ENCODE results near the gene RNU1-3. TPM values are rescaled to one million over a fixed set of nuclear protein-coding genes. Genes with fewer than 3 reads are reported as not detected.
"Not testable (repeated sequence)": the region's sequence is repeated elsewhere in the genome, so short reads cannot be mapped to it uniquely, and the experiment has no call there.

The RNU1-3 gene
- total RNA-seq, result 1,000 to 10,000 TPM in 1 of 2 experiments, 100 to 1,000 TPM in 1; 820 to 1,043 TPM

DNA sequence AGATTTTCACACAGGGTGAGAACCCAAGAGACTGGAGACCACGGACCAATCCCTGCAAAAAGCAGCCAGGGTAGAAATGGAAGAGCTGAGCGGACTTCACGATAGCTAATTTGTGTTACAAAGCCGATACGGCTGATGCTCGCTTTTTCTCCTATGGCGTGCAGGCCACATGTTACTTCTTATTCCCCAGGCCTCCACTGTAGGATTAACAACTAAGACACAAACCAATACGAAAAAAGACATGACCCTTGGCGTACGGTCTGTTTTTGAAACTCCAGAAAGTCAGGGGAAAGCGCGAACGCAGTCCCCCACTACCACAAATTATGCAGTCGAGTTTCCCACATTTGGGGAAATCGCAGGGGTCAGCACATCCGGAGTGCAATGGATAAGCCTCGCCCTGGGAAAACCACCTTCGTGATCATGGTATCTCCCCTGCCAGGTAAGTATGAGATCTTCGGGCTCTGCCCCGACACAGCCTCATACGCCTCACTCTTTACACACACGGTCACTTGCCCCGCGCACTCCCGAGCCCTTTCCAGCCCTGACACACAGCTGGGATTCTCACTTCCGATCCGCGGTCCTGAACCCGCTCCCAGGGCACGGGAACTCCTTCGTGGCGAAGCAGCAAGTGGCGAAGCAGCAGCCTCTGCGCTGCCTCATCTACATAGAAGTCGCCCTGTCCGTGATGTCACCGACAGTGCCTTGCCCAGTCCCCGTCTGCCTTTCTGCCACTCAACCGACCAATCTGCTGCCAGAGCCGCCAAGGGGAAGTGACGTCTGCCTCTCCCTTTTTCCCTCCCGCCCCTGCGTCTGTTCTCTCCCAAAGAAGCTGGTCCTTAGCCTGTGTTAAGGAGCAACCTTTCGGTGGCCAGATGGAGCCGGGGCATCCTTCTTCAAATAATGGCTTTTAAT lies at the start of gene RNU1-3:
TSS of gene RNU1-3 (minus strand) at position 447 of the 912 bp plus-strand sequence.
- H3K9me3 Mint-ChIP-seq; intact Hi-C loops (cut with micrococcal nuclease): not testable (repeated sequence)

DNA sequence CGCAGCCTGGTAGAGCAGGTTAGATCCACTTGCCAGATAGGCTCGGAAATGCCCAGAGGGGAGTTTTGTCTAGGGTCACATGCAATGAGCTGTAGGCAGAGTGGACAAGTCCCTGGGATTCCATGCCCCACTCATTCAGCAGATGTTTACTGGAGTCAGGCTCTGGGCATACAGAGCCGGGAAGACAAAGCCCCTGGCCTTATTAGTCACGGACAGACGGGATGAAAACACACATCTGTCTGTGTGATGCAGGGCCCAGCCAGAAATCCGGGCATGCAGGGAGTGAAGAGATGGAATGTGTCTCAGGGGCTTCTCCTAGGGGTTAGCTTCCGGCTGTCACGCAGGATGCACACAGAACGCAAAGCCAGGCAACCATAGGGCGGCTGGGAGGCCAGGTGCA lies 46.7 kb upstream of the RNU1-3 start:
- intact Hi-C loops (cut with micrococcal nuclease); DNase-seq; H3K4me3 Mint-ChIP-seq; H3K27me3 Mint-ChIP-seq; CTCF ChIA-PET; ATAC-seq; POLR2A ChIA-PET; H3K27ac Mint-ChIP-seq; H3K36me3 Mint-ChIP-seq (ENCODE audit: low read depth); H3K9me3 Mint-ChIP-seq; H3K4me1 Mint-ChIP-seq (ENCODE audit: low read depth): not testable (repeated sequence)

More for the DNA sequence above, at the start of gene RNU1-3:
- DNase-seq; H3K27ac Mint-ChIP-seq; H3K4me1 Mint-ChIP-seq (ENCODE audit: low read depth); CTCF ChIA-PET; H3K27me3 Mint-ChIP-seq; H3K4me3 Mint-ChIP-seq; POLR2A ChIA-PET; H3K36me3 Mint-ChIP-seq (ENCODE audit: low read depth): not testable (repeated sequence)
- ATAC-seq, result peak; percentile 99

DNA sequence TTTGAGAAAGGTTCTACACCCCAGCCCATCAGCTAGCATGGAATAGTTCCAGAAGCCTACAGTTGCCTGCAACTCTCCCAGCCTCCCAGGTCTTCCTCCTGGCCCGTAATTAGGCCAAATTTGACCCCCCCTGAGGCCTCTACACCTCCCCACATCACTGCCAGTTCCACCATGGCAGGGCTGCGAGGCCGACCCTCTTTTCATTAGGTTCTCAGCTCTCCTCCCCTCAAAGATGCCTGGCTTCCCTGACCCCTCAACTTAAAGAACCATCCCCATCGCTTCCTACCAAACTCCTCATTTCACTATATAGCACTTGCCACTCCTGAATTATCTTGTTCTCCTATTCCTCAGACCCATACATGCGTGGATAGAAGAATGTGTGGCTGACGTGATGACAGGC lies 46.2 kb upstream of the RNU1-3 start:
- H3K9me3 Mint-ChIP-seq; H3K27me3 Mint-ChIP-seq; H3K4me1 Mint-ChIP-seq (ENCODE audit: low read depth); DNase-seq; H3K36me3 Mint-ChIP-seq (ENCODE audit: low read depth); POLR2A ChIA-PET; H3K4me3 Mint-ChIP-seq; CTCF ChIA-PET; H3K27ac Mint-ChIP-seq; intact Hi-C loops (cut with micrococcal nuclease); ATAC-seq: not testable (repeated sequence)

DNA sequence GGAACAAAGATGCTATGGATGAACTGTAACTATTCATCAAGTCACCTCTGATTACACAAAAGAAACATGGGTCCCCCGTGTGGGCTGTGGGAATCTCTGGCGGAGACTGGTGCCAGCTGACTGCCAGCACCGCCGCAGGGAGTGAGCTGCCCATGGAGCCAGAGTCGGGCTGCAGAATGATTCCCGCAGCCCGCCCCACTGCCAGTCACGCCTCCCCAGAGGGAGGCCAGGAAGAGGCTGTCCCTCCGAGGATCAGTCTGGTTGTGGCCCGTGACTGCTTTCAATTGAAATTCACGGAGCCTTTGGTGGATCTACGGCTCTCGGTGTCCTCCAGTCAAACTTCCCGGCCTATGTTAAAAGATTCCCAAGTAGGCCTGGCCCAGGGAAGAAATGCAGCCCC lies 45.8 kb upstream of the RNU1-3 start:
- POLR2A ChIA-PET; CTCF ChIA-PET; intact Hi-C loops (cut with micrococcal nuclease); H3K27ac Mint-ChIP-seq; DNase-seq; H3K36me3 Mint-ChIP-seq (ENCODE audit: low read depth); H3K4me3 Mint-ChIP-seq; H3K27me3 Mint-ChIP-seq; ATAC-seq; H3K9me3 Mint-ChIP-seq; H3K4me1 Mint-ChIP-seq (ENCODE audit: low read depth): not testable (repeated sequence)

DNA sequence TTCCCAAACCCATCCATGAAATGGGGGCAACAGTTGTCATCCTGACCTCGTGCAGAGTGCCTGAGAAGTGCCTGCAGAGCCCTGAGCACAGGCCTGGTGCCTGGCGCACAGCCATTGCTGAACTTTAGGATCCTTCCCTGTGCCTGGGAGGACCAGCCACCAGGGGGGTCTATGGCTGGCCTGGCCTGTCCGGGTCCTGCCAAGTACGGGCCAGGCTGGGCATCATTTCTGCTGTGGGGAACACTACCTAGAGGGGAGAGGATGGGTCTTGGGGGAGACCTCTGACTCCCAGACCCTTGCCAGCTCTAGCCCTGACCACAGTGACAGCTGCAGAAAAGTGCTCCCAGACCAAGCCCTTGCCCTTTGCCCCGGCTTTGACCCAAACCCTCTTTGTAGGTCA lies 45.4 kb upstream of the RNU1-3 start:
- H3K27me3 Mint-ChIP-seq; H3K9me3 Mint-ChIP-seq; H3K4me1 Mint-ChIP-seq (ENCODE audit: low read depth); CTCF ChIA-PET; POLR2A ChIA-PET; DNase-seq; intact Hi-C loops (cut with micrococcal nuclease); H3K4me3 Mint-ChIP-seq; H3K27ac Mint-ChIP-seq; ATAC-seq; H3K36me3 Mint-ChIP-seq (ENCODE audit: low read depth): not testable (repeated sequence)

DNA sequence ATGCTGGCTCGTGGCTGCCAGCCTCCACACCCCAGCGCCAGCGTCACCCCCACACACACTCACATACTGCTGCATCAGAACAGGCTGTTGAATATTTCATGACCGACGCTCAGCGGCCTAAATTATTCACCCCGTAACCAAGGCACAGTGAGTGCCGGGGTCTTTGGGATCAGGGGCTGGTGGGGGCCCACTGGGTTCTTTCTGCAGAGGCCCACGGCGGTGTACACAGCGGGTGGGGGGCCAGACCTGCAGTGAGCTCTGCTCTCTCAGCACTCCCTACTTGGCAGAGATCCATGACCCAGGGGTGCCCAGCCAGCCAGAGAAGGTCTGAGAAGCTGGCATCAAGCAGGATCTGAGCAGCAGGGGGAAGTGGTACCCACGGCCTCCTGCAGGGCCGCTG lies 43.9 kb upstream of the RNU1-3 start:
- H3K4me1 Mint-ChIP-seq (ENCODE audit: low read depth); DNase-seq; H3K27ac Mint-ChIP-seq; H3K27me3 Mint-ChIP-seq; CTCF ChIA-PET; intact Hi-C loops (cut with micrococcal nuclease); H3K9me3 Mint-ChIP-seq; ATAC-seq; H3K4me3 Mint-ChIP-seq; POLR2A ChIA-PET; H3K36me3 Mint-ChIP-seq (ENCODE audit: low read depth): not testable (repeated sequence)

DNA sequence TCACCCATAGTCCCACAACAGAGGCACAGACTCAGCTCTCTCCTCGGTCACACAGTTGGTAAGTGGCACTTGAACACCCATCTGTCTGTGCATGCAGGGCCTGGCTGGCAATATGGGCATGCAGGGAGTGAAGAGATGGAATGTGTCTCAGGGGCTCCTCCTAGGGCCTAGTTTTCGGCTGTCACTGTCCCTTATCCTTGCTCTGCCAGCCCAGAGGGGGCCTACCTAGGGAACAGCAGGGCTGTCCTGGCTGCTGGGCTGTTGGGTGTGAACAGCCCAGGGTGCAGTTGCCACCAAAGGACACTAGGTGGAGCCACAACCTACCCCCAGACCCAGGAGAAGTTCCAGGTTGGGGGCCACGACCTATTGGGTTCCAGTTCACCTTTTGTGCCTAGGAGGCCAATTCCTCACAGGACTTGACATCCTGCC lies 42.9 kb upstream of the RNU1-3 start:
- H3K4me3 Mint-ChIP-seq; H3K9me3 Mint-ChIP-seq; intact Hi-C loops (cut with micrococcal nuclease); H3K36me3 Mint-ChIP-seq (ENCODE audit: low read depth); H3K4me1 Mint-ChIP-seq (ENCODE audit: low read depth); H3K27me3 Mint-ChIP-seq; POLR2A ChIA-PET; H3K27ac Mint-ChIP-seq; DNase-seq: not testable (repeated sequence)
- CTCF ChIA-PET, result interaction anchor here (0.9 to 1.6 kb wide), 5 partner anchors 18 to 251 kb away, joined by 3 to 5 read pairs (median 3); partner anchors contain the start of gene NBPF1
- ATAC-seq, result peak; percentile 89

DNA sequence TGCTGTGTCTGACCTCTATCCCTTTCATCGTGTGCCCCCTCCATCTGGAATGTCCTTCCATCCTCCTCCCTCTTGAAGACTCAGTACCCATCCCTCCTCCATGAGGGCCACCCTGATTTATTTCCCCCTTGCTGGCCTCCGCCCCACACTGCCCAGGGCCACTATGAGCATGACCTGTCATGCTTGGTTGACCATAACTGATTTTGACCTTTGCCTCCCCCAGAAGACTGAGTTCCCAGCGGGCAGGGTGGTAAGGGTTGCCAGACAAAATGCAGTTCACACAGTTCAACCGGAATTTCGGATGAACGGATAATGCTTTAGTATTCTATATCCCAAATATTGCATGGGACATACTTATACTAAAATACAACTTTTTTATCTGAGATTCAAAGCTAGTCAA lies 42.0 kb upstream of the RNU1-3 start:
- H3K4me1 Mint-ChIP-seq (ENCODE audit: low read depth); DNase-seq; ATAC-seq; intact Hi-C loops (cut with micrococcal nuclease); H3K4me3 Mint-ChIP-seq; H3K36me3 Mint-ChIP-seq (ENCODE audit: low read depth); H3K9me3 Mint-ChIP-seq; POLR2A ChIA-PET; H3K27me3 Mint-ChIP-seq; H3K27ac Mint-ChIP-seq: not testable (repeated sequence)
- CTCF ChIA-PET, result interaction anchor here (0.9 to 1.6 kb wide), 5 partner anchors 19 to 252 kb away, joined by 3 to 5 read pairs (median 3); partner anchors contain the start of gene NBPF1

DNA sequence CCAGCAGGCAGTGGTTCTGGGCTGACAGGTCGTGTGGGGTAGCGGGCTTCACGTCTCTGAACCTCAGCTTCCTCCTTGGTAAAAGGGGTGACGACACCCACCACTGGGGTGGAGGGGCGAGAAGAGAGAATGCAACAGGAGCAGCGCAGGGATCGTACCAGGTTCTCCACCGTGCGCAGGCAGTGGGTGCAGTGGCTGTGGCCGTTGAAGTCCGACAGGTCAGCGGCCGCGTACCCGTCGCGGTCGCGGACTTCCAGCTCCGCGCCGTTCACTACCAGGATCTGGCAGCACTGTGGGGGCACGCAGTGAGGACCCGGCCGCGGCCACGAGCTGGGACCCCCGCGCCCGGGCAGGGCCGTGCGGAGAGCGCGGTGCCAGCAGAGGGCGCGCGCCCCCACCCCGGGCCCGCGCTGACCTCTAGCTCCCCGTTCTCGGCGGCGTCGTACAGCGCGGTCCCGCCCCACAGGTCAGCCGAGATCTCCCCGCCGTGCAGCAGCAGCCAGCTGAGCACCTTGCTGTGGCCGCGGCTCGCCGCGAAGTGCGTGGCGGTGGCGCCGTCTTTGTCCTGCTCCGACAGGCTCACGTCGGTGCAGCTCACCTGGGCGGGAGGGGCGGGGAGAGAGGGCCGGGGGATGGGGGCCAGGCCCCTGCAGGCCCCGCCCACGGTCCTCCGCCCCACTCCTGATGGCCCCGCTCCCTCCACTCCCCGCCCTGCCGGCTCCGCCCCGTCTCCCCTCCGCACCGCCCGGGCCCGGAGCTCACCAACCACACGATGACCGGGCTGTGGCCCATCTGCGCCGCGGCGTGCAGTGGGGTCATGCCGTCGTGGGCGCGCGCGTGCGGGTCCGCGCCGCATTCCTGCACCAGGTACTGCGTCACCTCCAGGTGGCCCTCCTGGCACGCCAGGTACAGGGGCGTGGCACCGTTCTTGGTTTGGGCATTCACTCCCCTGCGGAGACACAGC lies 40.7 kb upstream of the RNU1-3 start:
- CTCF ChIA-PET, result interaction anchor here (1.0 to 1.4 kb wide), 3 partner anchors 12 to 20 kb away, joined by 3 to 4 read pairs (median 3); no protein-coding TSS in a partner anchor
- intact Hi-C loops (cut with micrococcal nuclease); H3K36me3 Mint-ChIP-seq (ENCODE audit: low read depth); H3K4me1 Mint-ChIP-seq (ENCODE audit: low read depth); H3K27me3 Mint-ChIP-seq; H3K9me3 Mint-ChIP-seq; ATAC-seq; DNase-seq; H3K27ac Mint-ChIP-seq; POLR2A ChIA-PET; H3K4me3 Mint-ChIP-seq: not testable (repeated sequence)

DNA sequence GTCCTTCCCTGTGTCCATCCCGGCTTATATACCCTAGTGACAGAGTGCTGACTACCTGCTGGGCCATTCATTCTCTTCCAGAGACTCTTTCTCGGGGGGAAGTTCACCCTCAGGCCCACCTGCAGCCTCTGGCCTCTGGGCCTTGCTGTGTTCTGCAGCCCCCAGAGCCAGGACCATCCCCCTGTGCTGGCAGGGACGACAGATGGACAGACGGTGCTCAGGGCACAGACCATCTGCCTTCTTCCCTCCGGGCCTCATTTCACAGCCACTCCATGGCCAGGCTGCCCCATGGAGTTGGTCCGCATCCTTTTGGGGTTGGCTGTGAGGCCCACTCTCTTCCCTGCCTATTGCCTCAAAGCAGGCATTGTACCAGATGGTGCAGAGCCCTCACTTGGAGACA lies 39.6 kb upstream of the RNU1-3 start:
- ATAC-seq; H3K4me3 Mint-ChIP-seq; H3K27me3 Mint-ChIP-seq; H3K36me3 Mint-ChIP-seq (ENCODE audit: low read depth); intact Hi-C loops (cut with micrococcal nuclease); H3K4me1 Mint-ChIP-seq (ENCODE audit: low read depth); DNase-seq; H3K9me3 Mint-ChIP-seq; H3K27ac Mint-ChIP-seq; POLR2A ChIA-PET: not testable (repeated sequence)
- CTCF ChIA-PET, result interaction anchor here (1.4 kb wide), 1 partner anchor 13 kb away, joined by 3 read pairs; no protein-coding TSS in a partner anchor

DNA sequence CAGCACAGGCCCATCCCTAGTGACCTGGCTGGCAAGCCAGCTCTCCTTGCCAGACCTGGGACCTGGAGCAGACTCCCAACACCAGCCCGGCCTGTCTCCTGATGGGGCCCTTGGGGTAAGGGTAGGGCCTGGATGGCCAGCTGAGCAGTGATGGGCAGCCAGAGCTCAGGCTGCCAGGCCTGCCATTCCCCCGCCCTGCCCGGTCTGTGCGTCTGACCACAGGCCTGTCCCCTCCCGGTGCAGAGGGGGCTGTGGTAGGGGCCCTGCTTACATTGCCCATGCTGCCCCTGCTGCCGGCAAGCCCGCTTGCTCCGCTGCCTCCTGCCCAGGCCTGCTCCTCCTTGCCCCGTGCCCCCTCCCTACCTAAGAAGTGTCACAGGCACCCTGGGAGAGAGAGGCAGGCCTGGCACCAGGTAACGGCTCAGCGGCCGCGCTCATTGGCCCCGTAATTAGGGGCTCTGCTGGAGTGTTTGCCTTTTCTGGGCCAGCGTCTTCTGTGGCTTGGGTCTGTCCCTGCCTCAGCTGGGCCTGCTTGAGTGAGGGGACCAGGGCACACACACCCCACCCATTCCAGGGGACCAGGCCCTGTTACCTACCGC lies 37.9 kb upstream of the RNU1-3 start:
- ATAC-seq; H3K4me3 Mint-ChIP-seq; H3K27ac Mint-ChIP-seq; DNase-seq; H3K4me1 Mint-ChIP-seq (ENCODE audit: low read depth); H3K36me3 Mint-ChIP-seq (ENCODE audit: low read depth); CTCF ChIA-PET; H3K9me3 Mint-ChIP-seq; H3K27me3 Mint-ChIP-seq; intact Hi-C loops (cut with micrococcal nuclease): not testable (repeated sequence)
- POLR2A ChIA-PET, result interaction anchor here (0.6 kb wide), 1 partner anchor 96 kb away, joined by 4 read pairs; no protein-coding TSS in a partner anchor
